Bone marrow (tissue), 2 donors: ENCODE measurements around the gene GRAMD2A.
A peak's percentile ranks its signal among the peaks of the same experiment; 100 is the strongest.

Source experiments
- DNase-seq, 2 donors: peaks; one replicate each; lab custom pipeline; 2025; lab: John Stamatoyannopoulos, UW

GRAMD2A gene

DNA sequence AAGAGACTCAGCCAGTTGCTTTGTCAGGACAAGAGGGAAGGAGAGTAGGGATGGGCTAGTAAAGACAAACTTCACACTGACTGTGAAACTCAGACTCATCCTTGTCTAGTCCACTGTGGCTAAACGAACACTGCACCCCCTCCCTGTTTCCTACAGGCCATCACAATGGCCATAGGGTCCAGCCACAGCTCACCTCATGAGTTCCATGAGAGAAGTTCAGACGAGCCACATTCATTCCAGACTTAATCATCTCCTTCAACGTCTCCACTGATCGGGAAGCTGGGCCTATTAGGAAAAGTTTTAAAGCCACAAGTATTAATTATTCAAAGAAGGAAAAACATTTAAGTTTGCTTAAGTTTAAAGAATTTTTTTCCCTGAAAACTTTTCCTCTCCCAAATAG lies 19.6 kb upstream of the GRAMD2A start:
- no peak for DNase-seq

DNA sequence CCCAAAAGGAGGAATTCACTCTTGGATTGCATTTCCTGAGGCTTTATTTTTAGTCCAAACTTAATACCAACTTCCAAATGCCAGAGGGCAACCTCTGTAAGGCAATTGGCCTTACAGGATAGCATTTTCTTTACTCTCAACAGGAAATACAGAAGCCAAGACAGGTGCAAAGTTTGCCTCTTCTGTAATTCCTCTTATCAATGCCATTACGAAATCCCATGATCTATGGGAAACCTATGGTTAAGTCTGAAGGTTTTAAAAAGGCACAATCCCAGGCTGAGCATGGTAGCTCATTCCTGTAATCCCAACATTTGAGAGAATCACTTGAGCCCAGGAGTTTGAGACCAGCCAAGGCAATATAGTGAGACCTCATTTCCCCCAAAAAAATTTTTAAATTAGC lies 18.5 kb upstream of the GRAMD2A start:
- DNase-seq, result no peak

DNA sequence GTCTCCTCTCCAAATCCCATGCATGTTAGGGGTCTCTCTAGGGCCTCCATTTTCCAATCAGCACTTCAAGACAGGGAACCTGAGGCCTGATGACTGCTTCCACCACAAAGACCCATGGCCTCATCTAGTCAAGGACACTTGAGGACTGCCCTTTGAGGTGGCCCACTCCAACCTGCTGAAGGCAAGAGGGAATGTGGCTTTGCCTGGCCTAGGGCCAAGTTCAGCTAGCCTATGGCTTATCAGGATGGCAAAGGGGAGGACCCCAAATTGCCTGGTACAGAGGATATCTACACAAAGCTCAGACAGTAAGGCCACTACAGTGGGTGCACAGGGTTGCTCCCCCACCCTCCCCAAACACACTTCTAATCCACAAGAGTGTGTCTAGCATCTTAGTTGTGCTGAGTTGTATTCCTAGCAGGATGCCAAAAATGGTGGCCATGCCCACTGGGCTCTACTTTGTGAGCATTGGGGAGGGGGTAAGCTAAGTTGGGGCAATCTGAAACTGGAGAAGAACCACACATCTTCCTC lies 10.0 kb upstream of the GRAMD2A start:
- DNase-seq, result no peak

DNA sequence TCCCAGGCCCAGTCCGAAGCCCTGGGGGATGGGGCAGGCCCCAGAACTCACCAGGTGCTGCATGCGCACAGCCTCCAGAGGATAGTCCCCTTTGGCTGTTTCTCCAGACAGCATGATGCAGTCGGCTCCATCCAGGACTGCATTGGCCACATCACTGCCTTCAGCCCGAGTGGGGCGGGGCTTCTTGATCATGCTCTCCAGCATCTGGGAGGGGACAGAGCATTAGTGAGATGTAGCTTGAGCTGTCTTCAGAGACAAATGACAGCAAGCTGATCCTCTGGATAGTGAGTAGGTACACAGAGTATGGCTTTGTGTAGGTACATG lies 9.1 kb upstream of the GRAMD2A start:
- no peak for DNase-seq

DNA sequence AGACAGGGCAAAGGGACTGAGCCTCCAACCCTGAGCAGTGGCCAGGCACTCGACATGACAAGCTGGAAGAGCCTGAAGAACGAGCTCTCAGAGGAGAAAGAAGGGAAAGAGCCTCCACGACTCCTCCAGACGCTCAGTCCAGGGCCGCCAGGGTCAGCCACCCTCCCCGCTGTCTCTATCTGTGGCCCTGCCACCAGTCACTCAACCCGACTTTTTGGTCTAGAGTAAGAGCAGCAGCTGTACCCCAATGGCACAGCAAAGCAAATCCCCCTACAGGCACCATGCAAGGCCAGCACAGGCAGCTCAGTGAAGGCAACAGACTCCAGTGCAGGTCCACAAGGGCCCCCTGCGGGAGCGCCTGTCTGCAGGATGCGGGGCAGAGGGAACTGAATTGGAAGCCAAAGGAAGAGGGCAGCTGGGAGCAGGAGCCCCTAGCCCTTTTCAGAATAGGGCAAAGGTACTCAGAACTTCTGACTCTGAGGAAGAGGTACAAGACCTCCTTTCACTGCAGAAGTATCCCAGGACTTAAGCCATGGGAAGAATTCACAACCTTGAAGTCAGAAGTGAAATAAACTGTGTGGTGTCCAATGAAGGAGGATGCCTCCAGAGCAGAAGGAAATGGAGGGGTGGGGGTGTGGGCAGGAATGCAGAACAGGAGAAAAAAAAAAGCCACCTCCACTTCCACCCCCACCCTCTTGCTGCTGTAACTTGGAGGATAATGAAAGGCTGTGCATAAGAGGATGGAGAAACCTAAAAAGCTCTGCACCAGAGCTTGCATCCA lies 8.5 kb upstream of the GRAMD2A start:
- DNase-seq, result no peak

DNA sequence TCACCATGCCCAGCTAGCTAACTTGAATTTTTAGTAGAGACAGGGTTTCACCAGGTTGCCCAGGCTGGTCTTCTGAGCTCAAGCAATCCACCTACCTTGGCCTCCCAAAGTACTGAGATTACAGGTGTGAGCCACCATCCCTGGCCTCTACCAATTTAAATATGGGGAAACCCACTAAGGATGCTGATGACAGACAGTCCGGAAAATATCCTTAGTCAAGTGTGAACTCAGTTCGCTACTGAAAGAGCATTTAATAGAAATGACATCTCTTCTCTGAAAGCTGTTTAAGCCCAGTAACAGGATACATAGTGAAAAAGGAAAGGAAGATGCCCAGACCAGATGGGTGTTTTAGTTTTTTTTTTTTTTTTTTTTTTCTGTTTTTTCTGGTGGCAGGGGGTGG lies 7.7 kb upstream of the GRAMD2A start:
- no peak for DNase-seq

DNA sequence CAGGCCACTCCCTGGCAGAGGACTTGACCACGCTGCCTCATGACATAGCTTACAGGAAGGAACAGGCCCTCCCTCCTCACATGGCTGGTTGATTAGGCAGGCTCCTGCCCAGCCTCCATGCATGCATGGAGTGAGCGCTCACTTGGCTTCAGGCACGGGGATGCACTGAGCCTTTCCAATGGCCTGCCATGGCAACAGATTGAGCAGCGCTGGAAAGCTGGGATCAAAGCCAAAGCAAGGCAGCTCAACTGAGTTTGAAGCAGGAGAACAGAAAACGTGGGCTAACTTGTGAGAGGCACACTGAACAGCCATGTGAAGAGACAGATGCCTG lies 5.9 kb upstream of the GRAMD2A start:
- DNase-seq, result no peak

DNA sequence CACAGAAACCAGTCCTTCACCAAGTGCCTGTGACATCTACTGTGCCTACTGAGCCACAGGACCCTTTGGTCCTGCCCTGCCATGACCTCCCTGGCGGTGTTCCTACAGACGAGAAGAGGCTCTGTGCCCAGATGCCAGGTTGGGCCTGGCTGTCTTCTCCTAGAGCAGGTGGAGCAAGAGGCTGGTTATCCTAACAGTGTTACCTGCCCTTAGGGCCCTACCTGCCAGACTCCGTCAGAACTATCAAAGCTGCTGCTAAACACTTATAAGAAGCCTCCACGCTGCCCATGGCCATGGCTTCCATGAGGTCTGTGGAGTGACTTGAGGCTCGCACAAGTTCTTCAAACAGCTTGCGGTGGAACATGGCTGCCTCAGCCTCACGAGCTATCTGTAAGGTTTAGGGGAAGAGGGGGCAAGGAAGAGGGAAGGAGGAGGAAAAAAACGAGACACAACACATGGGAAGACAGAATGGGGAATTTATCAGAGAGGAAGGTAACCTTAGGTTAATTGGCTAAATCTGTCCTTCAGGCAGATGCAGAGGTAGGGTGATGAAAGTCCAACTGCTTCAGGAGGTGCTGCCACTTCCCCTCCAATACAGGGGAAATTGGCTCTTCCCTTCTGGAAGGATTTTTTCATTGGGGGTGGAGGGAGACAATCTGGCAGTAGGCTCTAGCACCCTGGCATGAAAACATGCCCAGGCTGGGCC lies 5.4 kb upstream of the GRAMD2A start:
- no peak for DNase-seq

DNA sequence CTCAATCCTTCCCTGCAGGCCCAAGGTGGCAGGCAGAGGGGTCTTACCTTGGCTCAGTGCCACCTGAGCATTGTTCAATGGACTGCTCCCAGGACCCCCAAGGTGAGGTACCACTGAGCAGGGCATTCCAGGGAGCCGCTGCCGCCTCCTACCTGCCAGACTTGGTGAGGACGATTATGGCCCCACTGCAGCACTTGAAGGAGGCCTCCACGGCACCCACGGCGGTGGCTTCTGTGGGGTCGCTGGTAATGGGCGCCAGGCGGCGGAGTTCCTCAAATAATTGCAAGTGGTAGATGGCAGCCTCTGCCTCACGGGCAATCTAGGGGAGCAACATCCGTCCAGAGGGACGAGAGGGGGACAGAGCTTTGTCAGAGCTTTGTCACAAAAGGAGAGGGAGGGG lies 4.7 kb upstream of the GRAMD2A start:
- DNase-seq, result no peak

DNA sequence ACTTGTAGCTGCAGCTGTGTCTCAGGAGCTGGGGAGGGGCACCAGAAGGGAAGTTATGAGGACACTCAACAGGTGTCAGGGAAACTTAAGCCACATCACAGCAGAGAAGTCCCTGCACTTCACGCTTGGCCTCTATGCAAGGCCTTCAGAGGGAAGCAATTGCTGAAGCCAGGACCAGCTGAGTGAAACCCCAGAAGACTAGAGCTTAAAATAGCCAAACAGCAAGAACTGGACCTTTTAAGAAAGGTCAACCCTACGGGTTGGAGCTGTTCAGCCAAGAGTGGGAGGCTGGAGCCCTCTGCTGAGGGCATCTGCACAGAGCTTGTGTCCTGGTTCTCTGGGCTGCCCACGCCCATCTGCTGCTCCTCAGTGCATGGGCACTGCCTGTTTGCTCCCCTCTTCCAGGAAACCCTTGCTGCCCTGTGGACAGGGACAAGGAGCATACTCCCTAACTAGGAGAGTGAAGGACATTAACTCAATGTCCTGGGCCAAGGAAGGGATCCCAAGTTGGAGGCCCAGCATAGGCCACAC lies 3.9 kb upstream of the GRAMD2A start:
- DNase-seq, result no peak

DNA sequence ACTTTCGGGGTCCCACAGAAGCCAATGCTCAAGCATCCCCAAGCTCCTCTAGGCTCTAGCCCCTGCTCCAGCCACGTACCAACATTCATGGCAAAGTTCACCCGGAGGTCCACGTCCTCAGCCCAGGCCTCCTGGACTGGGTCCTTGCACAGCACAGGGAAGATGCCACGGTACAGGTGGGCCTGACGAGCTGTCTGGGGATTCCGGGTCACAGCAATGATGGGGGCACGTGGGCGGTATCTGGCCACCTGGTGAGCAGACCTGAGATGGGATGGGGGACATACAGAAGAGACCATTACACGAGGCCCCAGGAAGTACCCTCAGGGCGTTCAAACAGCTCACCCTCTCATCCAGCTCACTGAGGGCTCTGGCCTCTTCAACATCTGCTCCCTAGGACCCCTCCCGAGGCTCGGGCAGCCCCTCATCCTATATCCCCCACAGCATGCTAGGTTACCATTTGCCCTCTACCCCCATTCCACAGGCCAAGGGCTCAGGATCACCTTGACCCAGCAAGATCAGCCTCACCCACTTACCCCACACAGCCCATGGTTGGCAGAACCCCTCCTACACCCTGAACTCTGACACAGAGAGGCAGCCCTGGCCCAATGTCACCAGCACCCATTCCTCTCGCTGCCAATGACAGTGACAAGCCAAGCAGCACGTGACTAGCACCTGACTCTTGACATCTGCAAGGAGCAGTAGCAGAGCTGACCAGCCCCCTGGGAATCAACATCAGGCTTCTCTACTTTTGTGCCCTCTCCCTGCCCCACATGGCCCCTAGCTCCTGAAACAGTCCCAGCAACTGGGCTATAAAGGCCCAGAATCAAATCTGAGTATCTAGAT lies 3.0 kb upstream of the GRAMD2A start:
- no peak for DNase-seq

DNA sequence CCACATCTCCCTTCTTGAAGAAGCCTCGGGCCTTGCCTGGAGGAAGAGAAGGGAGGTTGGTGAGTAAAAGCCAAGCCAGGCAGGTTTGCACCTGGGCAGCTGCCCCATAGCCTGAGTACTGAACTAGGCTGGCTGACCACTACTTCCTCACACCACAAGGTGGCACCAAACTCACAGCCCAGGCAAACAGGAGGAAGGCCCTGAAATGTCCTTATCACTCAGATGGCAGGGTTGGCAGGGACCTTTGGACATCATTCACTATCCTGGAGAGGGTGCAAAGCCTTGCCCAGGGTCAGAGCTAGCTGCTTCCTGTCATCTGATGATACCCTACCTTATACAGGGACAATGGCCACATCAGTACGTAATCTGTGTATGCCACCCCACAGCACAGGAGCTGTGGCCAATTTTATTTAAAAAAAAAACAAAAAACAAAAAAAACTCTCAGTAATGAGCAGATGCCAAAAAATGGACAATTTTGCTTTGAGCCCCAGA lies 2.2 kb upstream of the GRAMD2A start:
- DNase-seq, result peak in 1 of 2 donors; percentile 59

DNA sequence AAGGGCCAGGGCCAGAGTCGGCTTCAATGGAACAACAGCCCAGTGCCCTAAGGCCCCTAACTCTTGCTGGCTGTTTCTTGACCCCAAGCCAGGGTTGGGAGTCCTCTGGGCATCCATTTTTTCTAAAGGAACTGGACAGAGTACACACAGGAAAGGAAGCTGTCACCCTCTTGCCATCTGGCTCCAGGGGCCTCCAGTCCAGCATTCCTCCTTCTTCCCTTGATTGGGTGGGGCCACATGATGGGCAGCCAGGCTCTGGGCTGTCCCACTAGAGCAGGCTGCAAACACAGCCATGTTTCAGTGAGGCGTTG lies 1.6 kb upstream of the GRAMD2A start:
- DNase-seq, result no peak

DNA sequence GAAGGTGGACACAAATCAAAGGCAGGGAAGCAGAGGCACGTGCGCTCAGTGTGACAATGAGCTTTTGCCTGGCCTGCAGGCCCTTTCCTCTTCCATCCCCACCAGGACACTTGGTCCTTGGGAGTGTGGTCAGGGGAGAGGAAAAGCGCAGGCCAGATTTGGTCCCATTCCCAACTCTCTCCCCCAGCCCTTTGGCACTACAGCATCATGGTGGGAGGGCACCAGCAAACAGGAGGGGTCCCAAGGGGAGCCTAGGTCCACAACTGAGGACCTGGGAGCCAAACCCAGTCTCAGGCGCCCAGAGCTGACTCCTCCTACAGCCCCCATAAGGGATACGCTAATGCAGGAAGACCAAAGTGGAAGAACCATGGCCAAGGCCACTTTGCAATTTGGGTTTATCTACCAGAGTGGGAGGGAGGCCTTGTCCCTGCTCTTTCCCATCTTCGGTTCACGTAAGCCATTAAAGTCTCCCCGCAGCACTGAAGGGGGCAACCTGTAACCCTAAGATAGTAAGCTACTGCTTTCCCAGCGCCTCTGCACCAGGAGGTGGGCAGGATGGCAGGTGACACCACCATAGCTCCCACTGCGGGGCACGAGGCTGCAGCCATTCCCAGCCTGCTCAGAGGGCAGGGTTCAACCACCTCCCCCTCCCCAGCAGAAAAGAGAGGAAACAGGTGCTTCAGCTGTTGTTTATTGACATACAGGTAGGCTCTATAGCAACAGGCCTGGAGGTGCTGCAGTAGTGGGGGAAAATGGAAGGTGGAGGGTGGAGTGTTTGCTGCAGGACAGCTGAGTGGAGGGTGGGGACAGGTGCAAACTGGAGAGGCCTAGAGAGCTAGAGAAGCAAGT lies 993 bp upstream of the GRAMD2A start:
- no peak for DNase-seq

DNA sequence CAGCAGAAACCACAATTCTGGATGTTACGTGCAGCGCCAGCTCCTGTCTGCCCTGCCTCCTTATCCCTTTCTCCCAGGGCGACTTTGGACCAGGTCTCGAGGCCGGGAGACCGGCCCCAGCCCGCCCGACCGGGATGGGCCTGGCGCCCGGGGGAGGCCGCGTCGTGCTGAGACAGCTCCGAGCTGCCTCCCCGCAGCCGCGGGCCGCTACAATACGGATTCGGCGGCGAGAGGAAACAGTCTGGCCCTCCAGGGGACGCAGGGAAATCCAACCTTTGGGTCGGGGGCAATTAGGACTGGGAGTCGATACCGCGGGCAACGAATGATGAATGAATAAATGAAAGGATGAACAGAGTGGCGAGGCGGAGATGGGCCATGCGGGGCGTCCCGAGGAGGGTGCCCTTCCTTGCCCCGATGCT lies 537 bp downstream of the GRAMD2A start:
- no peak for DNase-seq

DNA sequence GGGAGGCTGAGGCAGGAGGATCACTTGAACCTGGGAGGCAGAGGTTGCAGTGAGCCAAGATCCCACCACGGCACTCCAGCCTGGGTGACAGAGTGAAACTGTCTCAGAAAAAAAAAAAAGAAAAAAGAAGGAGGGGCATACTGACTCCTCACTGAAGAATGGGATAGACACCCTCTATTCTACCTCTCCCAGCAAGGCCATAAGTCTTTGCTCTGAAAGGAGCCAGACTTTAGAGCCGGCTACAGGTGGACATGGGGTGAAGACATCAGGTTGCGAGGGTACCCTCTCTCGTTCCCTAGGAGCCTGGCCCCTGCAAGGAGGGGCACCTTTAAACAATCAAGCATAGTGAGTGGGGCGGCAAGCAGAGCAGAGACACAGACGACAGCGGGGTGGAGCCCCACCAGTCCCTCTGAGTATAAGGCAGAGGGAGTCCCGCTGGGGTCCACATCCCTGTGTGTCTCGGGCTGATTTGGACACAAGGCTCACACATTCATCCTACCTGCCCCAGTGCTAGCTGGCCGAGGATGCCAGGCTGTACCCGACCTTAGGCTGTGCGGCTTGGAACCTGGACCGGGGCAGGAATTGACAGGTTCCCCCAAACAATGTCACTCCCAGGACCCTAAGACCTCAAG lies 1.1 kb downstream of the GRAMD2A start:
- DNase-seq, result no peak

DNA sequence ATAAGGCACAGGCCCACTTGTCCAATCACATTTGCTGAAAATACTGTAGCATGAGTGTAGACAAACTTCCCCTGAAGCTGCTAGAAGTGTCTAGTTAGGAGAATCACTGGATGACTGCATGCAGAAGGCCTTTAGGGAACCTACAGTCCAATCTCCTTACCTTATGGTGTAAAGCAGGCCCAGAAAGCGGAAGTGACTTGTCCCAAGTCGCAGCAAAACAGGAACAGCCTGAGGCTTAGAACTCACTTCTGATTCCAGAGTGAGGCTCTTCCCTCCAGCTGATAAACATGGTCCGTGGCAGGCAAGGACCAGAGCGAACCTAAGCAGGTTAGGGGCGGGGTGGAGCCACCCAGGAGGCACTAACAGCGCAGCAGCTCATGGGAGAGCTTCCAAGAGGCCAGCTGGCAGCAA lies 2.5 kb downstream of the GRAMD2A start:
- peak in 1 of 2 donors; percentile 43 for DNase-seq

DNA sequence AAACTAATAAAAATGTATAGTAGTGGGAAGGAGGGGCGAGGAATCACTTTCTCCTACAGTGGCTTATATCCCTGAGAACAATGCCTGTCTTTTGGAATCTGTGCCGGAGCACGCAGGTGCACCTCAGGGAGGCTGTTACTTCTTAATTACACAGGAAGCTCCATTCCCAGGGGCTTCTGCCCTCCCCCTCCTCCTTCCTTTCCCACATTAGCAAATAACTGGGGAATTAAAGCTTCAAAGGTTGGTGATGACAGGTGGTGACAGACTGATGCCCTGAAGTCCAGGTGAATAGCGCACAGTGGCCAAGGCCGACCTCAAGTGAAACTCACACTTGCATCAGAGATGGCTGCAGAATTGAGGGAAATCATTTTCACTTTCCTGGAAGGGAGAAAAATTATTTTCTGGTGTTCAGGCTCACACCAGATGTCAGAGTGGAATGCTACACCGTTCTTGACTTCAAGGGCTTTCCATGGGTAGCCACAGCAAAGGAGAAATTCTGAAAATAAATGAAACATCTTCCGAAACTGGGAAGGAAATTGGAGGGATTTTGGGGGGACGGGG lies 3.7 kb downstream of the GRAMD2A start:
- no peak for DNase-seq

DNA sequence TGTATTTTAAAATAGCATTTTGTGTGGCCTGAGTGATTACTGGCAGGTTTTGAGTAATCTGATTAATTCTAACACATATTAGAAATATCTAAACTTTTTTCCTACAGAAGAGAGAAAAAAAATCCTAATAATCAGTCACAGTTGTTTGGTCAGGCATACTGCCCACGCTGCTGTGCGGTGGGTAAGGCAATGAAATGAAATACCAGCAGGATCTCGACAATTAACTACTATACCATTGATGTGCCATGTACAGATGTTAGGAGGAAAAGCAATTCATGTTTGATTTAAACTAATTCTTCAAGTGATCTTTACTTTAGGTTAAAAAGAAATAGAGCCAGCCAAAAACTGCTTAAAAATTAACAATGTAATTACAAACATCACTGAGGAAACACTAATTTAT lies 5.2 kb downstream of the GRAMD2A start:
- no peak for DNase-seq

DNA sequence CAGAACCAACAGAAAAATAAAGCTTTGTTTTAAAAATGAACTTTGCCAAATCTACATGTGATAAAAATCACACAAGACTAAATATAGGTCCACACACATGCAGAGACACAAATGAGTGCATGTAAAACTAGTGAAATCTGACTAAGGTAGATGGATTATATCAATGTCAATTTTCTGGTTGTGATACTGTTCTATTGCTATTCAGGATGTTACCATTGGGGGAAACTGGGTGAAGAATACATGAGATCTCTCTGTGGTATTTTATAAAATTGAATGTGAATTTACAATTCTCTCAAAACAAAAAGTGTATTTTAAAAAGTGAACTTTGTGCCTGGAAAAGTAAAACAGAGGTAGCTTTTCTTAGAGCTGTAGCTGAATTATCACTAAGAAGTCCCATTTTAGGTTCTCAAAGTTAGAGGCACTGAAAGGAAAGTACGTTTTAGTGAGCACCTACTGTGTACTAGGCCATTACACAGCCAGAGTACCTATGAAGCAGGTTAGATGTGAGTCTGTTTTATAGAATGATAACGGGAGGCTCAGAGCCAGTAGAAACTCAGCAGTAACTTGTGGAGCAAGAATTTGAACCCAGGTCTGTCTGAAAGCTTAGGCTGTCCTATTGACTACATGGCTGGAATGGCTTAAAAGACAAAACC lies 8.2 kb downstream of the GRAMD2A start:
- no peak for DNase-seq
